Transverse colon (tissue), 4 donors: ENCODE measurements around the gene CCDC141.

ENCODE experiments used
- CTCF ChIP-seq, 5 experiments: fragments of 200-600 bp in 3 of 5; fragments of 450-650 bp in 2 of 5; sonication (generic) in 3 of 5; IDR thresholded peaks; 1 replicate in 2 of 5; 2 replicates in 3 of 5; pipeline ENCODE4 v1.5.1; 2016 to 2017; ENCODE audit warnings: antibody characterized with exemption in 5 of 5, inconsistent platforms in 3 of 5, mild to moderate bottlenecking in 2 of 5, moderate library complexity in 1 of 5
- EP300 ChIP-seq: sonication (generic); formaldehyde crosslinking; IDR thresholded peaks from one replicate; pipeline ENCODE4 v1.6.1; 2017; ENCODE audit warnings: antibody characterized with exemption, low read depth
- POLR2A ChIP-seq: fragments of 450-650 bp; IDR thresholded peaks from one replicate; pipeline ENCODE4 v1.6.1; 2016; ENCODE audit warnings: antibody characterized with exemption, mild to moderate bottlenecking, moderate library complexity
- POLR2AphosphoS5 ChIP-seq, 3 donors: sonication (generic); formaldehyde crosslinking; IDR thresholded peaks; one replicate each; pipeline ENCODE4 v1.6.1; 2016; ENCODE audit warnings: antibody characterized with exemption in 3 of 3

GRCh38 chr2:178800510-178800909, 249.4 kb downstream of the CCDC141 start:
- TF ChIP-seq POLR2A (no peak), CTCF (IDR thresholded peaks at IDR 0.05) (no peak), POLR2AphosphoS5 (IDR thresholded peaks at IDR 0.05) (no peak), EP300 (no peak)
